HepG2 (cell line): ENCODE data around the gene CRYGA. TPM values are rescaled to one million over a fixed set of nuclear protein-coding genes. Genes with fewer than 3 reads are reported as not detected.

Experiments
- ARHGAP35 ChIP-seq: sonication (generic); formaldehyde crosslinking; IDR thresholded peaks from 2 replicates; pipeline ENCODE4 v1.9.0; 2022; ENCODE audit warnings: mild to moderate bottlenecking, inconsistent platforms, moderate library complexity, missing genetic modification reagents, borderline replicate concordance
- BORCS8-MEF2B ChIP-seq: sonication (generic); formaldehyde crosslinking; IDR thresholded peaks from 2 replicates; pipeline ENCODE4 v1.8.0; 2022; ENCODE audit warnings: mild to moderate bottlenecking, missing genetic modification reagents
- CAMTA2 ChIP-seq: sonication (generic); formaldehyde crosslinking; IDR thresholded peaks from 2 replicates; pipeline ENCODE4 v1.4.0; 2020; ENCODE audit warnings: mild to moderate bottlenecking, missing genetic modification reagents, borderline replicate concordance
- DPF2 ChIP-seq: sonication (generic); formaldehyde crosslinking; IDR thresholded peaks from 2 replicates; pipeline ENCODE4 v1.4.0; 2020; ENCODE audit warnings: mild to moderate bottlenecking, low read depth, missing genetic modification reagents, borderline replicate concordance
- HNRNPL ChIP-seq: fragments of 200-400 bp; formaldehyde crosslinking; IDR thresholded peaks from 2 replicates; pipeline ENCODE4 v1.6.1; 2017; ENCODE audit warnings: mild to moderate bottlenecking, low read depth, low read length
- HNRNPLL ChIP-seq: fragments of 200-400 bp; formaldehyde crosslinking; IDR thresholded peaks from 2 replicates; pipeline ENCODE4 v1.6.1; 2017; ENCODE audit warnings: mild to moderate bottlenecking, low read depth, low read length; ENCODE audit not compliant: poor library complexity, severe bottlenecking
- HNRNPUL1 ChIP-seq: fragments of 200-400 bp; formaldehyde crosslinking; IDR thresholded peaks from 2 replicates; pipeline ENCODE4 v1.6.1; 2017; ENCODE audit warnings: low read depth, mild to moderate bottlenecking, low read length, moderate library complexity
- IKZF4 ChIP-seq: sonication (generic); formaldehyde crosslinking; IDR thresholded peaks from 2 replicates; pipeline ENCODE4 v1.5.1; 2020; ENCODE audit warnings: borderline replicate concordance, mild to moderate bottlenecking, low read depth, missing genetic modification reagents; ENCODE audit errors: not compliant biosample characterization
- ISL2 ChIP-seq: sonication (generic); formaldehyde crosslinking; IDR thresholded peaks from 2 replicates; pipeline ENCODE4 v1.5.0; 2020; ENCODE audit warnings: missing genetic modification reagents
- KDM2A ChIP-seq: sonication (generic); formaldehyde crosslinking; IDR thresholded peaks from 2 replicates; pipeline ENCODE4 v1.4.0; 2020; ENCODE audit warnings: low read depth, missing genetic modification reagents, borderline replicate concordance
- KMT2B ChIP-seq: IDR thresholded peaks from 2 replicates; pipeline ENCODE4 v1.6.1; 2016; ENCODE audit warnings: missing genetic modification reagents, missing compliant biosample characterization
- MED1 ChIP-seq: sonication (generic); formaldehyde crosslinking; IDR thresholded peaks from 2 replicates; pipeline ENCODE4 v1.4.0; 2020; ENCODE audit warnings: missing genetic modification reagents
- MEF2D ChIP-seq: sonication (generic); formaldehyde crosslinking; IDR thresholded peaks from 2 replicates; pipeline ENCODE4 v1.5.1; 2020; ENCODE audit warnings: mild to moderate bottlenecking, missing genetic modification reagents
- PRPF4 ChIP-seq: fragments of 200-400 bp; formaldehyde crosslinking; IDR thresholded peaks from 2 replicates; pipeline ENCODE4 v1.6.1; 2016; ENCODE audit warnings: low read length, low read depth; ENCODE audit not compliant: poor library complexity, severe bottlenecking
- RELA ChIP-seq: sonication (generic); formaldehyde crosslinking; IDR thresholded peaks from 2 replicates; pipeline ENCODE4 v1.4.0; 2020; ENCODE audit warnings: missing genetic modification reagents
- SIN3B ChIP-seq: fragments of 150-350 bp; IDR thresholded peaks from 2 replicates; pipeline ENCODE4 v1.6.1; 2014; ENCODE audit warnings: low read length
- SNRNP70 ChIP-seq: fragments of 200-400 bp; formaldehyde crosslinking; IDR thresholded peaks from 2 replicates; pipeline ENCODE4 v1.6.1; 2017; ENCODE audit warnings: mild to moderate bottlenecking, low read depth, low read length, moderate library complexity
- STAT5B ChIP-seq: sonication (generic); formaldehyde crosslinking; IDR thresholded peaks from 2 replicates; pipeline ENCODE4 v1.4.0; 2020; ENCODE audit warnings: missing genetic modification reagents
- ZBTB20 ChIP-seq: sonication (generic); formaldehyde crosslinking; IDR thresholded peaks from 2 replicates; pipeline ENCODE4 v1.8.1; 2023; ENCODE audit warnings: missing genetic modification reagents, low read depth, mild to moderate bottlenecking, borderline replicate concordance
- ZFP90 ChIP-seq: sonication (generic); formaldehyde crosslinking; IDR thresholded peaks from 2 replicates; pipeline ENCODE4 v1.8.0; 2022; ENCODE audit warnings: missing genetic modification reagents, mild to moderate bottlenecking, inconsistent platforms, borderline replicate concordance
- ZNF138 ChIP-seq: sonication (generic); formaldehyde crosslinking; IDR thresholded peaks from 2 replicates; pipeline ENCODE4 v1.5.0; 2020; ENCODE audit warnings: mild to moderate bottlenecking, low read depth, missing genetic modification reagents
- ZNF20 ChIP-seq: sonication (generic); formaldehyde crosslinking; IDR thresholded peaks from 2 replicates; pipeline ENCODE4 v1.4.0; 2020; ENCODE audit warnings: mild to moderate bottlenecking, moderate library complexity, missing genetic modification reagents
- ZNF263 ChIP-seq: sonication (generic); formaldehyde crosslinking; IDR thresholded peaks from 2 replicates; pipeline ENCODE4 v1.4.0; 2020; ENCODE audit warnings: missing genetic modification reagents
- ZNF292 ChIP-seq: sonication (generic); formaldehyde crosslinking; IDR thresholded peaks from 2 replicates; pipeline ENCODE4 v1.8.1; 2022; ENCODE audit warnings: mild to moderate bottlenecking, low read depth, missing genetic modification reagents, borderline replicate concordance
- ZNF709 ChIP-seq: sonication (generic); formaldehyde crosslinking; IDR thresholded peaks from 2 replicates; pipeline ENCODE4 v1.5.0; 2020; ENCODE audit warnings: mild to moderate bottlenecking, missing genetic modification reagents
- ZNF790 ChIP-seq: sonication (generic); formaldehyde crosslinking; IDR thresholded peaks from 2 replicates; pipeline ENCODE4 v1.8.0; 2022; ENCODE audit warnings: missing genetic modification reagents, mild to moderate bottlenecking, borderline replicate concordance
- polyA plus RNA-seq, 8 experiments: library from polyadenylated mRNA; depleted of rRNA in 3 of 8; stranded (reverse) in 7 of 8; unstranded in 1 of 8; fragments of >200 nt; fragmentation: Illumina TruSeq in 4 of 8; extraction: Trizol in 4 of 8; gene quantifications; 2 replicates each; pipeline versions ENCODE4 v1.2.1 to v1.2.3, GENCODE V29; 2011 to 2016; ENCODE audit warnings: low read depth in 4 of 8, missing spikeins in 1 of 8, mixed read lengths in 1 of 8; ENCODE audit not compliant: insufficient read depth in 1 of 8
- total RNA-seq, 5 experiments: library from RNA; depleted of rRNA; stranded (reverse); fragments of >200 nt; fragmentation: Illumina TruSeq; extraction: Trizol; gene quantifications; 2 replicates each; pipeline ENCODE4 v1.2.3, GENCODE V29; 2016; ENCODE audit warnings: low read depth in 1 of 5
- TF ChIP-seq, protein P1 (sequence below): IDR thresholded peaks from 2 replicates; pipeline ENCODE4 v1.6.1; 2016; ENCODE audit warnings: missing genetic modification reagents, missing compliant biosample characterization
- TF ChIP-seq, protein P2 (sequence below): sonication (generic); formaldehyde crosslinking; IDR thresholded peaks from 2 replicates; pipeline ENCODE4 v1.5.0; 2020; ENCODE audit warnings: mild to moderate bottlenecking, missing genetic modification reagents

Gene CRYGA
- total and polyA plus RNA-seq, 2 of the 13 experiments (the other 11 are each of a cell fraction or from before 2014, with no cell fraction given): not detected

DNA sequence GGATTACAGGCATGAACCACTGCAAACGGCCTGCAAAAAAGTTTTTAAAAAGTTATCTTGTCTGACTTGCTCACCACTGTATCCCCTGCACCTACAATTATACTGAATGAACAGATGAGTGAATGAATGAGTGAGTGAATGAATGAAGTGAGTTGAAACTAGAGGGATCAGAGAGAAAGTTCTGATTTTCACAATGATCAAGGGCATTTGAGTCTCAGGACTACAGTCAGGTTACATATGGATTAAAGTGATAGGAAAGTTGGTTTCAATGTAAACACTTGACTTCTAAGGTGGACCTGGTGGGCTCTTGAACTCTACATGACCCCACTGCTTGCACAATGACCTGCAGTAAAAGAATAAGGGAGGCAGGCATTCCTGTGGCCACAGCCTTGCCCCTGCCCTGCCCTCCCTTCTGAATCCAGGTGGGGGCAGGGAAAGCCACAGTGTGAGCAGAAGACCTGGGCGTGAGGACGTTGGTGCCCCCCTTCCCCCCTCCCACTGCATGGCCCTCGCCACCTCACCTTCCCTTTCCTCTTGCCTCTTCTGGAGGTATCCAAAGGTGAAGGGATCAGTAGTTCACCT is 15.7 kb upstream of the CRYGA start (continued):
- TF ChIP-seq, protein P1, sequence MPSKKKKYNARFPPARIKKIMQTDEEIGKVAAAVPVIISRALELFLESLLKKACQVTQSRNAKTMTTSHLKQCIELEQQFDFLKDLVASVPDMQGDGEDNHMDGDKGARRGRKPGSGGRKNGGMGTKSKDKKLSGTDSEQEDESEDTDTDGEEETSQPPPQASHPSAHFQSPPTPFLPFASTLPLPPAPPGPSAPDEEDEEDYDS (CRISPR knock-in tag): no peak
- TF ChIP-seq KMT2B (CRISPR knock-in tag) (no peak), KDM2A (CRISPR knock-in tag) (peak; percentile 47; the same call in 1 of the 2 replicates), ARHGAP35 (no peak), PRPF4 (no peak), STAT5B (CRISPR knock-in tag) (no peak), ZNF292 (CRISPR knock-in tag) (no peak), DPF2 (peak; percentile 26; the same call in 1 of the 2 replicates), ZNF709 (no peak), HNRNPL (no peak), RELA (CRISPR knock-in tag) (no peak), ZBTB20 (CRISPR knock-in tag) (no peak), IKZF4 (no peak), CAMTA2 (CRISPR knock-in tag) (no peak), SIN3B (no peak), ZFP90 (CRISPR knock-in tag) (no peak), ZNF138 (no peak), SNRNP70 (no peak), BORCS8-MEF2B (CRISPR knock-in tag) (no peak), ISL2 (CRISPR knock-in tag) (peak; percentile 46; the same call in 1 of the 2 replicates), ZNF263 (CRISPR knock-in tag) (no peak), HNRNPUL1 (no peak), ZNF790 (CRISPR knock-in tag) (no peak), MED1 (CRISPR knock-in tag) (0 out of 2 replicates have a peak, but pooled peaks have one; percentile 22), HNRNPLL (no peak), MEF2D (CRISPR knock-in tag) (no peak; the same call in 1 of the 2 replicates), ZNF20 (CRISPR knock-in tag) (no peak)
- TF ChIP-seq, protein P2, sequence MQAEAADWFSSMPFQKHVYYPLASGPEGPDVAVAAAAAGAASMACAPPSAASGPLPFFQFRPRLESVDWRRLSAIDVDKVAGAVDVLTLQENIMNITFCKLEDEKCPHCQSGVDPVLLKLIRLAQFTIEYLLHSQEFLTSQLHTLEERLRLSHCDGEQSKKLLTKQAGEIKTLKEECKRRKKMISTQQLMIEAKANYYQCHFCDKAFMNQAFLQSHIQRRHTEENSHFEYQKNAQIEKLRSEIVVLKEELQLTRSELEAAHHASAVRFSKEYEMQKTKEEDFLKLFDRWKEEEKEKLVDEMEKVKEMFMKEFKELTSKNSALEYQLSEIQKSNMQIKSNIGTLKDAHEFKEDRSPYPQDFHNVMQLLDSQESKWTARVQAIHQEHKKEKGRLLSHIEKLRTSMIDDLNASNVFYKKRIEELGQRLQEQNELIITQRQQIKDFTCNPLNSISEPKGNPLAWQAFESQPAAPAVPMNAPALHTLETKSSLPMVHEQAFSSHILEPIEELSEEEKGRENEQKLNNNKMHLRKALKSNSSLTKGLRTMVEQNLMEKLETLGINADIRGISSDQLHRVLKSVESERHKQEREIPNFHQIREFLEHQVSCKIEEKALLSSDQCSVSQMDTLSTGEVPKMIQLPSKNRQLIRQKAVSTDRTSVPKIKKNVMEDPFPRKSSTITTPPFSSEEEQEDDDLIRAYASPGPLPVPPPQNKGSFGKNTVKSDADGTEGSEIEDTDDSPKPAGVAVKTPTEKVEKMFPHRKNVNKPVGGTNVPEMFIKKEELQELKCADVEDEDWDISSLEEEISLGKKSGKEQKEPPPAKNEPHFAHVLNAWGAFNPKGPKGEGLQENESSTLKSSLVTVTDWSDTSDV: no peak
